Measurements from ENCODE around the gene GNG12. TPM values are rescaled to one million over a fixed set of nuclear protein-coding genes. Genes with fewer than 3 reads are reported as not detected.

The GNG12 gene
- total and polyA plus RNA-seq, 5 donors: 12.2 to 44.9 (median 30.7) TPM

Other genes starting within 250 kb of the GNG12 start
- gene GADD45A, start 148.3 kb downstream of the GNG12 start, total RNA-seq: 10 to 100 TPM; 10.5 to 23.3 (median 18.2) TPM
- gene GADD45A, start 148.3 kb downstream of the GNG12 start, polyA plus RNA-seq: 24.6 TPM
- 1 to 10 TPM; 3.0 to 8.7 (median 5.2) TPM for gene DIRAS3, start 217.2 kb upstream of the GNG12 start, total RNA-seq
- 6.6 TPM for gene DIRAS3, start 217.2 kb upstream of the GNG12 start, polyA plus RNA-seq

All from right cardiac atrium (tissue), 5 donors.